AG04449 (cell line): ENCODE results near the gene FBXO42.

Experiments
- CTCF ChIA-PET: fragments of 350-600 bp; formaldehyde crosslinking; extraction: SDS; loops from one replicate; lab custom pipeline; 2021; ENCODE audit warnings: antibody characterized with exemption; lab: Yijun Ruan, JAX
- POLR2A ChIA-PET: fragments of 400-600, 350-600 bp; formaldehyde crosslinking; extraction: SDS; loops from one replicate; lab custom pipeline; 2020; ENCODE audit warnings: antibody characterized with exemption, inconsistent platforms; lab: Yijun Ruan, JAX
- DNase-seq: peaks from one replicate; pipeline ENCODE4 v3.0.0-alpha.2; 2010; ENCODE audit warnings: low read depth, low spot score
- H3K4me3 ChIP-seq: 2 replicates; pipeline ENCODE4 v1.5.1; 2011; ENCODE audit warnings: low read depth, mild to moderate bottlenecking, control low read depth, low read length
- TF ChIP-seq, protein P1 (sequence below): IDR thresholded peaks from one replicate; pipeline ENCODE4 v1.5.1; 2011; ENCODE audit warnings: mild to moderate bottlenecking, moderate library complexity, low read length, control low read depth, inconsistent platforms; ENCODE audit not compliant: insufficient read depth; ENCODE audit errors: missing control alignments

The FBXO42 gene

GRCh38 chr1:16213013-16213412, 139.3 kb downstream of the FBXO42 start:
- CTCF ChIA-PET = interaction anchor here (0.7 to 1.0 kb wide), 3 partner anchors 103 to 150 kb away, joined by 3 to 4 read pairs (median 4); no protein-coding TSS in a partner anchor
- H3K4me3 ChIP-seq = no peak overlapping the region
- TF ChIP-seq, protein P1, sequence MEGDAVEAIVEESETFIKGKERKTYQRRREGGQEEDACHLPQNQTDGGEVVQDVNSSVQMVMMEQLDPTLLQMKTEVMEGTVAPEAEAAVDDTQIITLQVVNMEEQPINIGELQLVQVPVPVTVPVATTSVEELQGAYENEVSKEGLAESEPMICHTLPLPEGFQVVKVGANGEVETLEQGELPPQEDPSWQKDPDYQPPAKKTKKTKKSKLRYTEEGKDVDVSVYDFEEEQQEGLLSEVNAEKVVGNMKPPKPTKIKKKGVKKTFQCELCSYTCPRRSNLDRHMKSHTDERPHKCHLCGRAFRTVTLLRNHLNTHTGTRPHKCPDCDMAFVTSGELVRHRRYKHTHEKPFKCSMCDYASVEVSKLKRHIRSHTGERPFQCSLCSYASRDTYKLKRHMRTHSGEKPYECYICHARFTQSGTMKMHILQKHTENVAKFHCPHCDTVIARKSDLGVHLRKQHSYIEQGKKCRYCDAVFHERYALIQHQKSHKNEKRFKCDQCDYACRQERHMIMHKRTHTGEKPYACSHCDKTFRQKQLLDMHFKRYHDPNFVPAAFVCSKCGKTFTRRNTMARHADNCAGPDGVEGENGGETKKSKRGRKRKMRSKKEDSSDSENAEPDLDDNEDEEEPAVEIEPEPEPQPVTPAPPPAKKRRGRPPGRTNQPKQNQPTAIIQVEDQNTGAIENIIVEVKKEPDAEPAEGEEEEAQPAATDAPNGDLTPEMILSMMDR = no peak
- POLR2A ChIA-PET = no interaction called here
- DNase-seq = no peak

DNA sequence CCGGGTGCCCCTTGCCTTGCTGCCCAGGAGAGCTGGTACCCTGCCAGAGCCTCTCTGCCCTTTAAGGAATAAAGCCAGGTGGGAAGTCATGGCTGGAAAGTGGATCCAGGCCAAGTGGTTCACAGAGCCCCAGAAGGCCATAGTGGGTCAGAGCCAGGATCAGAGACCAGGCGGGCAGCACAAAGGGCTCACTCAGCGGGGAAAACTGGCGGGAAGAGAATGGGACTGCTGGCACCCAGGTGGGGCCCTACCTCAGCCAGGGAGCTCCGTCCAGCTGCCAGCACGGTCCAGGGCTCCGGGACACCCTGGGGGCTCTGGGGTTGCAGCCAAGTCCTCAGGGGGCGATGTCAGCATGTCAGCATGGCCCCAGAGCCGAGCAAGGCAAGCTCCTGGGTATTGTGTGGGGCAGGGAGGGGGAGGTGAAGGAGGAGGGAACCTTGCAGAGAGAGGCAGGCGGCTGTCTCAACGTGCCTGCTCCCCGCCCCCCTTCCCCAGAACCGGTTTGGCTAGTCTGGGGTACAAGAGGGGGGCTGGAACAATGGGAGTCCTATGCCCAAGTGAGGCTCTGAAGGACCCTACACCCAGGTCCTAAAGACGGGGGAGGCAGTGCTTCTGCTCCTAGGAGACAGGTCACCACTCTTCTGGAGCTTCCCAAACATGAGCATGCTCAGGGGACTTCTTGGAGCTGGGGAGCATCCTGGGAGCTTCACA, 139.9 kb downstream of the FBXO42 start, which contains the start of gene ARHGEF19:
TSS of gene ARHGEF19 (minus strand) at position 402 of the 711 bp plus-strand sequence. CDS start 3,598 bp downstream, outside the sequence.
- no peak for DNase-seq

DNA sequence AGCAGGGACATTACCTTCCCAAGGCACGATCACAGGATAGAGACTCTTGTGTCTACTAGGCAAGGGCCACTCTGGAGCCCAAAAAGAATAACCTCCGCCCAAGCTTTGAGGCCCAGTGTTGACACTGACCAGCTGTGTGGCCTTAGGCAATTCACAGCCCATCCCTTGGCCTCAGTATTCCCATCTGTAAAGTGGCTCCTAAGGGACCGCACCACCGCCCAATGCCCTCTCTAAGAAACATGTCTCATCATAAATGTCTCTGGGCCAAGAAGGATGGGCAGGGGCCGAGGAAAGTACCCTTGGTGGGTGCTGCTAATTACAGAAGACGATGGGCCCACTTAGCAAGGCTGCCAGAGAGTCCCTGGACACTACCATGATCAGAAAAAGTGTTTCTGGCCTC, 140.5 kb downstream of the FBXO42 start:
- POLR2A ChIA-PET = no interaction called here
- CTCF ChIA-PET = interaction anchor here (0.7 to 3.3 kb wide), 5 partner anchors 33 to 230 kb away, joined by 3 to 16 read pairs (median 5); no protein-coding TSS in a partner anchor
- H3K4me3 ChIP-seq = no peak overlapping the region
- no peak for DNase-seq
- TF ChIP-seq, protein P1 = no peak

More for the DNA sequence above, 139.9 kb downstream of the FBXO42 start, which contains the start of gene ARHGEF19:
- TF ChIP-seq, protein P1 = no peak
- no peak within 1 kb of the TSS for H3K4me3 ChIP-seq
- ChIA-PET POLR2A (no interaction called here), CTCF (interaction anchor here (1.0 to 3.3 kb wide), 2 partner anchors 32 to 151 kb away, joined by 4 to 16 read pairs; no protein-coding TSS in a partner anchor)

DNA sequence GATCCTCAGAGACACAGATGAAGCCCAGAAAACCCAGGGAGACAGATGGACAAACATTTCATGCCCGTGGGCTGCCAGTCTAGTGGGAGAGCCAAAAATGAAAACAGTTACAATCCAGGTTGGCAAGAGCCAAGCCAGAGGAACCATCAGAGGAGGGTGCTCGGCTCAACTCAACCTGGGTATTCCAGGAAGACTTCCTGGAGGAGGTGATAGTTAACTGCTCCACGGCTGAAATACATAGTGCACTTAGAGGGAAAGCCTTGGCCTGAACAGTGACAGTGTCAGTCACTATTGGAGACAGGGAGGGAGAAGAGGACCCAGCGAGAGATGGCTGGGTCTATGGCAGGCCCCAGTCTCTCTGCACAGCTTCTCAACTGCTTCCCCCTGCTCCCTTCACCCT, 141.7 kb downstream of the FBXO42 start:
- TF ChIP-seq, protein P1 = no peak
- H3K4me3 ChIP-seq = no peak overlapping the region
- no peak for DNase-seq
- CTCF ChIA-PET = interaction anchor here (1.6 to 3.3 kb wide), 2 partner anchors 34 to 128 kb away, joined by 5 to 16 read pairs; no protein-coding TSS in a partner anchor
- POLR2A ChIA-PET = no interaction called here

- TF ChIP-seq, protein P1 = no peak
- H3K4me3 ChIP-seq = no peak overlapping the region
- DNase-seq = no peak
- ChIA-PET POLR2A (no interaction called here), CTCF (interaction anchor here (1.0 to 3.3 kb wide), 2 partner anchors 35 to 51 kb away, joined by 3 to 16 read pairs; no protein-coding TSS in a partner anchor)
Measured at GRCh38 chr1:16209847-16210407, 142.4 kb downstream of the FBXO42 start.

DNA sequence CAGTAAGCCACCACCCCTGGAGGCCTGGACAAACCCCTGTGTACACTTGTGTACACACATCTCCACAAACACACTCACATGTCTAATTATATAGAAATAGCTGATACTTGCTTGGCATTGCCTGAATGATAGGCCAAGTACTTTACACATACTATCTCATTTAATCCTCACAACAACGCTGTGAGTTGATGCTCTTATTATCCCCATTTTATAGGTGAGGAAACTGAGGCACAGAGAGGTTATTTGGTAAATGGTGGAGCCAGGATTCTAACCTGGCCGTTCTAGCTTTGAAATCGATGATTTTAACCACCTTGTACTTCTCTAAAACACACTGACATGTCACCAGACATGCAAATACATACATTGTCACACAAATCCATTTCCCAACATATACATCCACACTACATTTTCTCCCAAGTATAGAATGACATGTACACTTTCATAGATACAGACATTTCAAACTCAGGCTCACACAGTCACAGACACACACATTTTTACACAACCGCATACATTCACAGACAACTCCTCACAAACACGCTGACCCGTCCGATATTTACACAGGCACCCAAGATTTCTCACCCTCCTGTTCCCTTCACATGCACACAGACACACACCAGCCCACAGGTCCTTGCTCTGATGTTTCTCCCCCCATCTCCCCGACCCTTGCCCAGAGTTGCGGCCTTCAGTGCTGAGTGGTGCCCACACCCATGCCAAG, 143.0 kb downstream of the FBXO42 start:
- DNase-seq = no peak
- TF ChIP-seq, protein P1 = no peak
- H3K4me3 ChIP-seq = no peak overlapping the region
- POLR2A ChIA-PET = no interaction called here
- CTCF ChIA-PET = interaction anchor here (1.0 to 3.3 kb wide), 3 partner anchors 35 to 136 kb away, joined by 3 to 16 read pairs (median 4); partner anchors contain the start of gene FAM131C
